GM23248 (cell line): ENCODE data around the gene DGKB. TPM values are rescaled to one million over a fixed set of nuclear protein-coding genes. Genes with fewer than 3 reads are reported as not detected.

Experiments used
- DNase-seq: peaks from one replicate; pipeline ENCODE4 v3.0.0-alpha.2; 2015
- H2AFZ ChIP-seq: fragments of 200-600 bp; sonication (generic); 2 replicates; pipeline ENCODE4 v1.6.1; 2016; ENCODE audit warnings: antibody characterized with exemption
- H3F3A ChIP-seq: fragments of 200-600 bp; sonication (generic); 2 replicates; pipeline ENCODE4 v1.6.1; 2016; ENCODE audit warnings: mild to moderate bottlenecking, antibody characterized with exemption, mixed run types; ENCODE audit not compliant: insufficient read depth
- H3K27ac ChIP-seq: fragments of 200-600 bp; sonication (generic); 2 replicates; pipeline ENCODE4 v1.5.1; 2016; ENCODE audit warnings: mild to moderate bottlenecking
- H3K27me3 ChIP-seq: fragments of 200-600 bp; sonication (generic); replicated peaks from 2 replicates; pipeline ENCODE4 v1.6.1; 2016; ENCODE audit warnings: mild to moderate bottlenecking; ENCODE audit not compliant: insufficient read depth
- H3K36me3 ChIP-seq: fragments of 200-600 bp; sonication (generic); 2 replicates; pipeline ENCODE4 v1.6.1; 2016; ENCODE audit warnings: low read depth, mild to moderate bottlenecking
- H3K4me1 ChIP-seq: fragments of 200-600 bp; sonication (generic); 2 replicates; pipeline ENCODE4 v1.6.1; 2016; ENCODE audit warnings: mild to moderate bottlenecking; ENCODE audit not compliant: insufficient read depth
- H3K4me2 ChIP-seq: fragments of 200-600 bp; sonication (generic); one replicate; pipeline ENCODE4 v1.6.1; 2016; ENCODE audit warnings: mild to moderate bottlenecking; ENCODE audit not compliant: unreplicated experiment
- H3K4me3 ChIP-seq: fragments of 200-600 bp; sonication (generic); 2 replicates; pipeline ENCODE4 v1.5.1; 2016; ENCODE audit warnings: mild to moderate bottlenecking
- H3K79me2 ChIP-seq: fragments of 200-600 bp; sonication (generic); 2 replicates; pipeline ENCODE4 v1.6.1; 2016; ENCODE audit warnings: mild to moderate bottlenecking; ENCODE audit not compliant: insufficient read depth
- H3K9ac ChIP-seq: fragments of 200-600 bp; sonication (generic); 2 replicates; pipeline ENCODE4 v1.6.1; 2016; ENCODE audit warnings: mild to moderate bottlenecking
- H3K9me2 ChIP-seq: fragments of 200-600 bp; sonication (generic); 2 replicates; pipeline ENCODE4 v1.6.1; 2016; ENCODE audit warnings: mixed run types, mild to moderate bottlenecking, moderate library complexity; ENCODE audit not compliant: insufficient read depth
- H3K9me3 ChIP-seq: fragments of 200-600 bp; sonication (generic); one replicate; pipeline ENCODE4 v1.6.1; 2017; ENCODE audit warnings: low read depth
- H4K20me1 ChIP-seq: fragments of 200-600 bp; sonication (generic); 2 replicates; pipeline ENCODE4 v1.6.0; 2016; ENCODE audit not compliant: insufficient read depth
- EZH2 ChIP-seq: fragments of 200-600 bp; sonication (generic); IDR thresholded peaks from 2 replicates; pipeline ENCODE4 v1.6.1; 2018; ENCODE audit warnings: antibody characterized with exemption, mild to moderate bottlenecking; ENCODE audit not compliant: insufficient read depth, poor library complexity, severe bottlenecking
- EZH2phosphoT487 ChIP-seq: fragments of 200-600 bp; sonication (generic); IDR thresholded peaks from 2 replicates; pipeline ENCODE4 v1.6.1; 2018; ENCODE audit warnings: antibody characterized with exemption, moderate library complexity, mild to moderate bottlenecking, low read depth; ENCODE audit not compliant: insufficient read depth
- WGBS, 2 experiments: methylation state at CpG; one replicate each; pipeline ENCODE4 v1.1.6; 2015 to 2017; ENCODE audit warnings: low lambda C conversion rate in 2 of 2, low coverage in 1 of 2; ENCODE audit errors: missing lambda C conversion rate in 2 of 2; 5-methylcytosine and 5-hydroxymethylcytosine counted together
- in situ Hi-C: fragments of 300-500 bp; cut with MboI; formaldehyde crosslinking; loops from 2 replicates; pipeline ENCODE4 v1.15.0; 2020
- polyA plus RNA-seq: library from polyadenylated mRNA; unstranded; fragments of >200 nt; fragmentation: Nextera tagmentation; extraction: Ambion mirVana; gene quantifications from 2 replicates; pipeline ENCODE4 v1.2.1, GENCODE V29; 2016
- total RNA-seq: library from RNA; depleted of rRNA; stranded (reverse); fragments of >200 nt; shearing (Covaris generic); gene quantifications from 2 replicates; pipeline ENCODE4 v1.2.3, GENCODE V29; 2014

The DGKB gene
- total and polyA plus RNA-seq, 2 experiments from 2014 or later, result 0.65 to 1.7 TPM

DNA sequence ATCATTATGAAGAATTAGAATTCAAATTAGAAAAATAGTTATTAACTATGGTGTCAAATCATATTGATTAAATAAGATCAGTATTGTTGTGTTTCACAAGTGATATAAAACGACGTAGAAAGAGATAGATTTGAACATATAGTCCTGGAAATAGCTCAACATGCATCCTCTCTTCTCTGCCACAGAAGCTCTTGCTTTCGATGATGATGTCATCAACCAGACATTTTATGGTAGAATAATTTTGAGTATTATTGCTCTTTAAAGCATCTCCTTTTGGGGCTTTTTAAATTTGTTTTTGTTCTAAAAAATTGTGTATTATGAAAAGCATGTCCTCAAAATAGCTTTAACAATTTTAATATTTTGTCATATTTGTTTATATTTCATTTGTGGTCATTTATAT lies 95.0 kb downstream of the DGKB start:
- no peaks in the 10 kb centered on the region for H3K36me3 ChIP-seq
- H3K27ac ChIP-seq, result no peak overlapping the region
- H3K4me2 ChIP-seq, result peak overlapping the region; percentile 78
- TF ChIP-seq EZH2phosphoT487, result no peak
- no peak for TF ChIP-seq EZH2
- no peaks in the 10 kb centered on the region for H4K20me1 ChIP-seq
- H3K9me3 ChIP-seq, result no peaks in the 10 kb centered on the region
- no peak overlapping the region for H3K9ac ChIP-seq
- H3K9me2 ChIP-seq, result peaks cover 3% of the 10 kb centered on the region; the same call in 1 of the 2 replicates
- no peaks in the 10 kb centered on the region for H3K27me3 ChIP-seq
- in situ Hi-C loops, result no loop called here
- no peaks in the 10 kb centered on the region for H3K79me2 ChIP-seq
- DNase-seq, result peak; percentile 55
- H3K4me1 ChIP-seq, result peaks cover 17% of the 10 kb centered on the region
- no peak overlapping the region for H3K4me3 ChIP-seq
- 70 to 72% methylated on average over 3 of the region's 3 CpGs for WGBS, 2 experiments
- H3F3A ChIP-seq, result peaks cover 16% of the 10 kb centered on the region
- peak overlapping the region; percentile 23; the same call in 1 of the 2 replicates for H2AFZ ChIP-seq

DNA sequence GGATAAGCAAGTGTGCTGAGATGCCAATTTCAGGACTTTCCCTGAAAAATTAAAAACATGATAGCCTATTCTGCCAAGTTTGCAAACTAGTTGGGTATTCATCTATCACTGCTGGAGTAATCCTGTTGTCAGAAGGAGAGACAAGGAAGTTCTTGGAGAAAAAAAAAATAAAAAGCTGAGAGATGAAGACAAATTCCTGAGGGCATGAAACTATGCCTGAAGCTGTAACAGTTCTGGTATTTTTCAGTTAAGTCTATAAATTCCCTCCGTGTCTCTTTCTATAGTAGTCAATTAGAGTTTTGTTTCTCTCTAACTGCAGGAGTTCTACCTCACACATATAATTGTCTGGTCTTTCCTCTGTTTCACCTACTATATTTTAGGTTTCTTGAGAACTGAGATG lies 95.7 kb downstream of the DGKB start:
- 0 to 3% methylated on average over 1 of the region's 1 CpG for WGBS, 2 experiments
- Histone ChIP-seq H3K4me3 (peak overlapping the region; percentile 54), H2AFZ (peak overlapping the region; percentile 67), H3K4me1 (peaks cover 17% of the 10 kb centered on the region), H3K27me3 (no peaks in the 10 kb centered on the region), H3K79me2 (no peaks in the 10 kb centered on the region), H3K4me2 (peak overlapping the region; percentile 78), H3K9me2 (peaks cover 3% of the 10 kb centered on the region; the same call in 1 of the 2 replicates), H3K27ac (peak overlapping the region; percentile 7; the same call in 1 of the 2 replicates), H4K20me1 (no peaks in the 10 kb centered on the region), H3K9ac (peak overlapping the region; percentile 3; the same call in 1 of the 2 replicates), H3F3A (peaks cover 16% of the 10 kb centered on the region), H3K9me3 (no peaks in the 10 kb centered on the region), H3K36me3 (no peaks in the 10 kb centered on the region)
- peak; percentile 65 for DNase-seq
- TF ChIP-seq EZH2, result no peak
- no peak for TF ChIP-seq EZH2phosphoT487
- in situ Hi-C loops, result no loop called here

DNA sequence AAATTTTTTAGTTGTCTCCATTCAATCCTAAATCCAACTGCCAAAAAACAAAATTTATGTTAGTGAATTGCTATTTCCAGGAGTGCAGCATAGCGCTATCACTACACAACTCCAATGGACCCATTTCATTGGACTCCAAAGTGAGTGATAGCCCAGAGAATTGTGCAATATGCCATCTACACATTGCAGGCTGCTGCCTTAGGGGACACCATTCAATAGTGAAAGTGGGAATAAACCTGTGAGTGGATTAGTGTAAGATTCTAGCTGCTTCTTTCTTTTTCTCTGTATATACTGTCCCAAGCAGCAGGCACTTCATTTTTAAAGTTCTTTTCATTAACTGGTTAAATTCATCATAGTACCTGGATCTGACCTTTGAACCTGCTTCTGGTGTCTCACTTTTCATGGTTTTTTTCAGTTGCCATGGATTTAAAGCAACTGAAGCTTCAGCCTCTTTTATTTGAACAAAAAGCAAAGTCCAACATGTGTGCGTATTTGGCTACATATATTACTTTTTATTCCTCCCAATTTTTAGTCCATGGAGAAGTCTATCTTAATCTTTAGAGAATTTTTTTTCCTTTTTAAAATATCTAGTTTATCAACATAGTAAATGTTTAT lies 97.3 kb downstream of the DGKB start:
- DNase-seq, result no peak
- in situ Hi-C loops, result no loop called here
- Histone ChIP-seq H3K79me2 (no peaks in the 10 kb centered on the region), H2AFZ (no peak overlapping the region), H3K27me3 (no peaks in the 10 kb centered on the region), H3F3A (peaks cover 16% of the 10 kb centered on the region), H3K4me3 (no peak overlapping the region), H3K4me1 (peaks cover 17% of the 10 kb centered on the region), H3K36me3 (no peaks in the 10 kb centered on the region), H3K9me3 (no peaks in the 10 kb centered on the region), H4K20me1 (no peaks in the 10 kb centered on the region), H3K4me2 (no peak overlapping the region), H3K27ac (no peak overlapping the region), H3K9ac (no peak overlapping the region), H3K9me2 (peaks cover 3% of the 10 kb centered on the region; the same call in 1 of the 2 replicates)
- no peak for TF ChIP-seq EZH2phosphoT487
- TF ChIP-seq EZH2, result no peak
- WGBS, 2 experiments, result 90% methylated on average over 2 of the region's 2 CpGs

DNA sequence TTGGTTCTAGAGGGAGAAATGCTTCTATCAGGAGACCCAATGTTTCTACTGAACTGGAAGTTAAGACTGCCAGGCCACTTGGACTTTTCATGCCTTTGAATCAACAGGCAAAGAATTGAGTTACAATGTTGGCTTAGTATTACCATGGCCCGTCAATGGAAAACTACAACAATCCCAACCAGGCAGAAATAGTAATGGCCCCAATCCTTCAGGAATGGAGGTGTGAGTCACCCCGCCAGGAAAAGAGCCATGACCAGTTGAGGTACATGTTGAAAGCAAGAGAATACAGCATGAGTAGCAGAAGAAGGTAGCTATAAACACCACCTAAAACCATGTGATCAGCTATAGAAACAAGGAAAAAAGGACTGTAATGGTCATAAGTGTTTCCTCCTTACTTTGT lies 101.9 kb downstream of the DGKB start:
- no peak overlapping the region for H3K27ac ChIP-seq
- H4K20me1 ChIP-seq, result no peaks in the 10 kb centered on the region
- no peaks in the 10 kb centered on the region for H3K79me2 ChIP-seq
- no peaks in the 10 kb centered on the region for H3K9me3 ChIP-seq
- no peak overlapping the region for H3K4me3 ChIP-seq
- DNase-seq, result no peak
- in situ Hi-C loops, result no loop called here
- no peak for TF ChIP-seq EZH2phosphoT487
- TF ChIP-seq EZH2, result no peak
- no peaks in the 10 kb centered on the region for H3K9me2 ChIP-seq
- H3F3A ChIP-seq, result no peaks in the 10 kb centered on the region
- no peaks in the 10 kb centered on the region for H3K36me3 ChIP-seq
- no peak overlapping the region for H3K4me2 ChIP-seq
- H2AFZ ChIP-seq, result no peak overlapping the region
- no peak overlapping the region for H3K9ac ChIP-seq
- no peaks in the 10 kb centered on the region for H3K27me3 ChIP-seq
- no peaks in the 10 kb centered on the region for H3K4me1 ChIP-seq
- WGBS, 2 experiments, result 81 to 89% methylated on average over 2 of the region's 2 CpGs
